AG09309 (cell line): ENCODE results near the gene EYA4.

Source experiments
- DNase-seq: peaks from one replicate; pipeline ENCODE4 v3.0.0-alpha.2; 2010; ENCODE audit warnings: low read depth
- H3K4me3 ChIP-seq: 2 replicates; pipeline ENCODE4 v1.5.1; 2011; ENCODE audit warnings: mild to moderate bottlenecking, low read depth, low read length, moderate library complexity; ENCODE audit not compliant: control insufficient read depth
- CTCF ChIP-seq: IDR thresholded peaks from 2 replicates; pipeline ENCODE4 v1.5.1; 2011; ENCODE audit warnings: mild to moderate bottlenecking, low read depth, low read length, inconsistent platforms; ENCODE audit not compliant: insufficient read depth, control insufficient read depth; ENCODE audit errors: missing control alignments

EYA4 gene

GRCh38 chr6:133380047-133380446 lies 138.9 kb downstream of the EYA4 start:
- TF ChIP-seq CTCF = no peak
- DNase-seq = no peak
- no peak overlapping the region for H3K4me3 ChIP-seq

GRCh38 chr6:133380723-133381122 lies 139.6 kb downstream of the EYA4 start:
- no peak for TF ChIP-seq CTCF
- no peak for DNase-seq

GRCh38 chr6:133388731-133389130 lies 147.6 kb downstream of the EYA4 start:
- no peak for DNase-seq
- H3K4me3 ChIP-seq = no peak overlapping the region
- no peak for TF ChIP-seq CTCF

More at GRCh38 chr6:133380723-133381122, 139.6 kb downstream of the EYA4 start:
- no peak overlapping the region for H3K4me3 ChIP-seq

- TF ChIP-seq CTCF = no peak
- DNase-seq = no peak
- no peak overlapping the region for H3K4me3 ChIP-seq
Measured at GRCh38 chr6:133390168-133390567, 149.0 kb downstream of the EYA4 start.

GRCh38 chr6:133392015-133392414 lies 150.9 kb downstream of the EYA4 start:
- no peak overlapping the region for H3K4me3 ChIP-seq
- DNase-seq = no peak
- no peak for TF ChIP-seq CTCF

GRCh38 chr6:133392641-133393040 lies 151.5 kb downstream of the EYA4 start:
- no peak for TF ChIP-seq CTCF
- no peak for DNase-seq
- no peak overlapping the region for H3K4me3 ChIP-seq

- no peak for DNase-seq
- H3K4me3 ChIP-seq = no peak overlapping the region
- TF ChIP-seq CTCF = no peak
Measured at GRCh38 chr6:133393891-133394290, 152.7 kb downstream of the EYA4 start.
